ENCODE results near the gene GIT1.

GIT1 gene

DNA sequence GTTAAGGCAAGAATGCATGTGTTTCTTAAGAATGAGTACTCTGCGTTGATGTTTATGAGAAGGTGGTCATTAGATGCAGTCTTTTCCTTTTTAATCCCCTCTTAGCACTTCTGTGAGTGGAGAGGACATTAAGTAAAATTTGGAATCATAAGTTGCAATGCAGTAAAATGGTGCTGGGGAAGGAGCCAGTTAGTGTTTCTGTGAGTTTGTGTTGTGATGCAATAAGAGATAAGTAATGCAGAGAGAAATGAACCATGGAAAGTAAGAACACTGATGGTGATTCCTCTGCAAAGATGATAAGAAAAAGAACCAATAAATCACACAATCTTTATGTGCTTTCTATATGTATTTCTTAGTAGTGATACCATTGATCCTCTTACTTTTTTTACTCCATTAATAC, 42.6 kb downstream of the GIT1 start:
- no peaks in the 10 kb centered on the region for H3K9me3 Mint-ChIP-seq
- no peak for ATAC-seq (replicated peaks)

DNA sequence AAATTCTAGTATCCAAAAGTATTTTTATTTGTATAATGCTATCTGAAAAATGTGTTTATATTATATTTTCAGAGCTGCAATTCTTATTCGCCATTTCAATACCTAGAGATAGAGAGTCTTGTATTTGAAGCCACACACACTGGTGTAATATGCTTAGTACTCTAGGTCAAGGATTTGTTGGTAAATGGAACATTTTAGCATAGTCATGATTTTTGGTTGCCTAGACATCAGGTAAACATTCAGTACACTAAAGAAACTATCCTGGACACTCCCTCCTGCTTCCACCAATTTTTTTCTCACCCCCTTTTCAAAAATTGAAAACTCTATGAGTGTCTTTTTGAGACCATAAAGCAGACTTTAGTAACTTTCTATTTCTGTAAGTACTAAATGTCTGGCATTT, 43.4 kb downstream of the GIT1 start:
- ATAC-seq (replicated peaks) (no peak), DNase-seq (no peak)
- Mint-ChIP-seq H3K27me3 (no peaks in the 10 kb centered on the region), H3K36me3 (peaks cover 5 to 25% of the 10 kb centered on the region in 2 donors), H3K27ac (no peak overlapping the region), H3K4me1 (peaks cover 0 to 5% of the 10 kb centered on the region in 2 donors), H3K9me3 (no peaks in the 10 kb centered on the region), H3K4me3 (no peak overlapping the region)

More for the DNA sequence above, 42.6 kb downstream of the GIT1 start:
- no peaks in the 10 kb centered on the region for H3K27me3 Mint-ChIP-seq
- H3K4me1 Mint-ChIP-seq, result peaks cover 0 to 5% of the 10 kb centered on the region in 2 donors
- no peak overlapping the region for H3K27ac Mint-ChIP-seq
- peaks cover 5 to 25% of the 10 kb centered on the region in 2 donors for H3K36me3 Mint-ChIP-seq
- H3K4me3 Mint-ChIP-seq, result no peak overlapping the region
- DNase-seq, result no peak

DNA sequence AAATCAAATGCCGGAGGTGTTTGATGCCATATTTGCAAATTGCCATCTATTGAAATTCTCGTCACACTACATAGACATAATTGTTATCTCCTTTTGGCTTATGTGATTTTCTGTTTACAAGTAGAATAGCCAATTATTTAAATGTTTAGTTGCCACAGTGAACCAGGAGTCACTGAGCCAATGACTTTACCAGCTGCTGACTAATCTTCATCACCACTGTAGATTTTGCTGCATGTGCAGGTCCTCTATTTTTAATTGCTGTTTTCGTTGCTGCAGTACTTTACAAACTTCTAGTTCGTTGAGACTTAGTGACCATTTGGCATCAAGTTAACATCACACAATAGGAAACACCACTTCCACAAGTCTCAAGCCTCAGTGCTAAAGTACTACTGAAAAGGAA, 45.4 kb downstream of the GIT1 start:
- no peaks in the 10 kb centered on the region for H3K9me3 Mint-ChIP-seq
- H3K27ac Mint-ChIP-seq, result no peak overlapping the region
- H3K27me3 Mint-ChIP-seq, result no peaks in the 10 kb centered on the region
- peaks cover 12 to 34% of the 10 kb centered on the region in 2 donors for H3K36me3 Mint-ChIP-seq
- no peak for ATAC-seq (replicated peaks)
- no peak overlapping the region for H3K4me3 Mint-ChIP-seq
- no peaks in the 10 kb centered on the region for H3K4me1 Mint-ChIP-seq
- DNase-seq, result no peak

DNA sequence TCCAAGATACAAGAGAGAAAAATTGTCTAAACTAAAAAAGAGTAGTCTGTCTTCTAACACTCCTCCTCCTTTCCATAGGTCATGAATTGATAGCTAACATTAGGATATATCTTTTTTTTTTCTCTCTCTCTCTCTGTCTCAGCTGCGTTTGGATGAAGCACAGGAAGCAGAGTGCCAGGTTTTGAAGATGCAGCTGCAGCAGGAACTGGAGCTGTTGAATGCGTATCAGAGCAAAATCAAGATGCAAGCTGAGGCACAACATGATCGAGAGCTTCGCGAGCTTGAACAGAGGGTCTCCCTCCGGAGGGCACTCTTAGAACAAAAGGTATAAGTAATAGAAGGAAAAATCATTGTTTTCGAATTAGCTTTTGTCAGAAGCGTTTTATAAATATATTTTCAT, 55.5 kb downstream of the GIT1 start:
- Mint-ChIP-seq H3K9me3 (no peaks in the 10 kb centered on the region), H3K36me3 (peaks cover 36 to 40% of the 10 kb centered on the region in 2 donors), H3K4me1 (no peaks in the 10 kb centered on the region), H3K27ac (no peak overlapping the region), H3K4me3 (no peak overlapping the region), H3K27me3 (no peaks in the 10 kb centered on the region)
- DNase-seq (no peak), ATAC-seq (replicated peaks) (no peak)

DNA sequence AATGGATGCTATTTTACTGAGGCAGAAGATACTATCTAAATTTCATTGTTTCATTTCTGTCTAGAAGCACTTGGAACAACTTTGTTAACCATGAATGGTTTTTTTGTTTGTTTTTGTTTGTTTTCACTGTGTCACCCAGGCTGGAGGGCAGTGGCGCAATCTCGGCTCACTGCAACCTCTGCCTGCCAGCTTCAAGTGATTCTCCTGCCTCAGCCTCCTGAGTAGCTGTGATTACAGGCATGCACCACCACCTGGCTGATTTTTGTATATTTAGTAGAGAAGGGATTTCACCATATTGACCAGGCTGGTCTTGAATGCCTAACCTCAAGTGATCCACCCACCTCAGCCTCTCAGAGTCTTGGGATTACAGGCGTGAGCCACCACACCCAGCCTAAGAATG, 63.1 kb downstream of the GIT1 start:
- Mint-ChIP-seq H3K27ac (no peak overlapping the region), H3K9me3 (no peaks in the 10 kb centered on the region), H3K4me1 (no peaks in the 10 kb centered on the region), H3K27me3 (no peaks in the 10 kb centered on the region), H3K4me3 (no peak overlapping the region), H3K36me3 (peaks cover 29 to 30% of the 10 kb centered on the region in 2 donors)
- ATAC-seq (replicated peaks) (no peak), DNase-seq (no peak)

DNA sequence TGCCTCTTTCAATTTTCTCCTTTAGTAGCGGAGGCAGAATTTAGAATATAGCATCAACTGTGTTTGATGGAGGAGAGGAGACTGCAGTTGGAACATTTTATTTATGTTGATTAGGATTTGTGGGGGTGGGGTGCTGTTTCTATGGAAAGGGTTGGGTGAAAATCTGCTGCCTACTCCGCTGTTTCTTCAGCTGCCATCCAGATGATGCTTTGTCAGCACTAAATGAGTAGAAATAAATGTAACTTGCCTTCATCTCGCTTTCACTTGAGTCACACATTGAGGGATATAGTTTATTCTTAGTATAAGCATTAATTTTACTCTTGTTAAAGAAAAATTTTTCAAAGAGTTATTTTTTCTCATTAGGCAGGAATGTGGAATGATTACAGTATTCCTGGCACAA, 64.8 kb downstream of the GIT1 start:
- Mint-ChIP-seq H3K4me3 (no peak overlapping the region), H3K27me3 (no peaks in the 10 kb centered on the region), H3K27ac (no peak overlapping the region), H3K9me3 (no peaks in the 10 kb centered on the region), H3K4me1 (no peaks in the 10 kb centered on the region), H3K36me3 (peaks cover 19 to 26% of the 10 kb centered on the region in 2 donors)
- no peak for DNase-seq
- ATAC-seq (replicated peaks), result no peak

Data from stimulated activated naive B cell treated with anti-CD40 and anti-IgM and Interleukin-4, amounts not matched to agents 10 μg/mL and 1 μg/mL and 100 μg/mL, for 72 hours (primary cell).